Caco-2 (cell line): Measurements from ENCODE around the gene SH3TC1. TPM values are rescaled to one million over a fixed set of nuclear protein-coding genes. Genes with fewer than 3 reads are reported as not detected.

ENCODE experiments used
- BruUV-seq: library from RNA; stranded (reverse); fragments of 400-500 nt; replicated peaks from 2 replicates; lab custom pipeline; 2021; lab: Mats Ljungman, UMichigan
- CTCF ChIA-PET: fragments of 300-600 bp; sonication (Branson Sonifier 250); formaldehyde crosslinking; loops from one replicate; lab custom pipeline; 2022; ENCODE audit warnings: antibody characterized with exemption; lab: Charles Lee
- POLR2A ChIA-PET: fragments of 300-600 bp; sonication (Branson Sonifier 250); formaldehyde crosslinking; loops from one replicate; lab custom pipeline; 2022; ENCODE audit warnings: antibody characterized with exemption; lab: Charles Lee
- DNase-seq, 2 experiments: peaks; one replicate each; pipeline versions ENCODE4 v3.0.0 to v3.0.0-alpha.2; 2020 to 2022
- H3K27me3 ChIP-seq: replicated peaks from 2 replicates; pipeline ENCODE4 v1.6.0; 2011; ENCODE audit warnings: low read length; ENCODE audit not compliant: control insufficient read depth, insufficient read depth
- H3K36me3 ChIP-seq: 2 replicates; pipeline ENCODE4 v1.5.1; 2011; ENCODE audit warnings: low read length; ENCODE audit not compliant: control insufficient read depth, insufficient read depth
- H3K4me1 ChIP-seq: fragments of 250-450 bp; sonication (Bioruptor Pico); 2 replicates; pipeline ENCODE4 v1.5.1; 2020; ENCODE audit warnings: mild to moderate bottlenecking
- H3K4me3 ChIP-seq: 2 replicates; pipeline ENCODE4 v1.5.1; 2011; ENCODE audit warnings: low read depth, mild to moderate bottlenecking, control low read depth, low read length
- H3K9me3 ChIP-seq: fragments of 250-450 bp; sonication (Bioruptor Pico); 2 replicates; pipeline ENCODE4 v1.5.1; 2020; ENCODE audit warnings: mild to moderate bottlenecking, moderate library complexity
- H3K27ac Mint-ChIP-seq: one replicate; pipeline ENCODE4 v1.8.0; 2022; ENCODE audit warnings: mixed read lengths; ENCODE audit not compliant: unreplicated experiment
- H3K27me3 Mint-ChIP-seq: one replicate; pipeline ENCODE4 v1.8.0; 2022; ENCODE audit warnings: mixed read lengths; ENCODE audit not compliant: insufficient read depth, unreplicated experiment
- H3K36me3 Mint-ChIP-seq: one replicate; pipeline ENCODE4 v1.8.0; 2022; ENCODE audit warnings: mild to moderate bottlenecking, mixed read lengths; ENCODE audit not compliant: insufficient read depth, unreplicated experiment
- H3K4me1 Mint-ChIP-seq: one replicate; pipeline ENCODE4 v1.8.0; 2022; ENCODE audit warnings: low read depth, mixed read lengths; ENCODE audit not compliant: unreplicated experiment
- H3K4me3 Mint-ChIP-seq: one replicate; pipeline ENCODE4 v1.8.0; 2022; ENCODE audit warnings: mild to moderate bottlenecking, moderate library complexity, mixed read lengths; ENCODE audit not compliant: unreplicated experiment
- H3K9me3 Mint-ChIP-seq: one replicate; pipeline ENCODE4 v1.8.0; 2022; ENCODE audit warnings: mixed read lengths; ENCODE audit not compliant: unreplicated experiment
- intact Hi-C: fragments of 100-400 bp; cut with micrococcal nuclease; formaldehyde crosslinking; loops from one replicate; pipeline ENCODE4 v1.10.0; 2022; ENCODE audit not compliant: unreplicated experiment
- total RNA-seq: library from RNA; stranded (reverse); gene quantifications from 2 replicates; pipeline ENCODE4 v1.2.3, GENCODE V29; 2022
- TF ChIP-seq, protein P1 (sequence below), 2 experiments: fragments of 200-600 bp in 1 of 2; IDR thresholded peaks; 1 replicate in 1 of 2; 2 replicates in 1 of 2; pipeline versions ENCODE4 v1.5.1 to v1.8.0; 2011 to 2022; ENCODE audit warnings: antibody characterized with exemption in 1 of 2, control low read depth in 1 of 2, inconsistent platforms in 1 of 2, low read depth in 1 of 2, low read length in 1 of 2, mild to moderate bottlenecking in 1 of 2, moderate library complexity in 1 of 2; ENCODE audit not compliant: insufficient read depth in 1 of 2, severe bottlenecking in 1 of 2, unreplicated experiment in 1 of 2

SH3TC1 gene
- total RNA-seq, 1 experiment from 2014 or later: 18.6 TPM

DNA sequence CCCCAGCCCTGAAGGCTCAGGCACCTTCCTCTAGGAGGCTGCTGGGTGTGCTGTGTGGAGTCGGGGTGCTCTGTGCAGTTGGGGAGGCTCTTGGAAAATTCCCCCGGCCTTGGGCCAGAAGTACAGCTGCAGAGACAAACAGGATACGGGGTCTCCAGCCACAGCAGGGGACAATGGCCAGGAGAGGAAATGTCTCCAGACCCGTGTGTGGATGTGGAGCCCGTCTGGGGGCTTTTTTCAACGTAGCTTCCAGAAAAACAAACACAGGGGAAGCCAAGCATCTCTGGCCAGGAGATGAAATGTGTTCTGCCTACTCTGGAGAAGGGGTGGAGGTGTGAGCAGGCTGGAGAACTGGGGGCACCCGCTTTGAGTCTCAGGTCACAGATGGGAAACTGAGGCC lies 3.7 kb upstream of the SH3TC1 start:
- Mint-ChIP-seq H3K27me3 (no peaks in the 10 kb centered on the region), H3K4me1 (peaks cover 22% of the 10 kb centered on the region), H3K9me3 (no peaks in the 10 kb centered on the region), H3K36me3 (peaks cover 4% of the 10 kb centered on the region), H3K27ac (no peak overlapping the region), H3K4me3 (no peak overlapping the region)
- TF ChIP-seq, protein P1, sequence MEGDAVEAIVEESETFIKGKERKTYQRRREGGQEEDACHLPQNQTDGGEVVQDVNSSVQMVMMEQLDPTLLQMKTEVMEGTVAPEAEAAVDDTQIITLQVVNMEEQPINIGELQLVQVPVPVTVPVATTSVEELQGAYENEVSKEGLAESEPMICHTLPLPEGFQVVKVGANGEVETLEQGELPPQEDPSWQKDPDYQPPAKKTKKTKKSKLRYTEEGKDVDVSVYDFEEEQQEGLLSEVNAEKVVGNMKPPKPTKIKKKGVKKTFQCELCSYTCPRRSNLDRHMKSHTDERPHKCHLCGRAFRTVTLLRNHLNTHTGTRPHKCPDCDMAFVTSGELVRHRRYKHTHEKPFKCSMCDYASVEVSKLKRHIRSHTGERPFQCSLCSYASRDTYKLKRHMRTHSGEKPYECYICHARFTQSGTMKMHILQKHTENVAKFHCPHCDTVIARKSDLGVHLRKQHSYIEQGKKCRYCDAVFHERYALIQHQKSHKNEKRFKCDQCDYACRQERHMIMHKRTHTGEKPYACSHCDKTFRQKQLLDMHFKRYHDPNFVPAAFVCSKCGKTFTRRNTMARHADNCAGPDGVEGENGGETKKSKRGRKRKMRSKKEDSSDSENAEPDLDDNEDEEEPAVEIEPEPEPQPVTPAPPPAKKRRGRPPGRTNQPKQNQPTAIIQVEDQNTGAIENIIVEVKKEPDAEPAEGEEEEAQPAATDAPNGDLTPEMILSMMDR (IDR thresholded peaks at IDR 0.05; ENCODE audit: insufficient read depth in 1 of 2, low read depth in 1 of 2, low read length in 1 of 2, severe bottlenecking in 1 of 2, unreplicated experiment in 1 of 2): no peak
- no peak for DNase-seq
- CTCF ChIA-PET: interaction anchor here (2.4 kb wide), 1 partner anchor 19 kb away, joined by 20 read pairs; no protein-coding TSS in a partner anchor
- POLR2A ChIA-PET: no interaction called here
- no peaks in the 10 kb centered on the region for H3K27me3 ChIP-seq
- peaks cover 38% of the 10 kb centered on the region for H3K4me1 ChIP-seq
- no peaks in the 10 kb centered on the region for H3K36me3 ChIP-seq
- H3K9me3 ChIP-seq: no peaks in the 10 kb centered on the region; the same call in 1 of the 2 replicates
- no peak overlapping the region for H3K4me3 ChIP-seq
- no TSS peak for BruUV-seq
- intact Hi-C loops: no loop called here

DNA sequence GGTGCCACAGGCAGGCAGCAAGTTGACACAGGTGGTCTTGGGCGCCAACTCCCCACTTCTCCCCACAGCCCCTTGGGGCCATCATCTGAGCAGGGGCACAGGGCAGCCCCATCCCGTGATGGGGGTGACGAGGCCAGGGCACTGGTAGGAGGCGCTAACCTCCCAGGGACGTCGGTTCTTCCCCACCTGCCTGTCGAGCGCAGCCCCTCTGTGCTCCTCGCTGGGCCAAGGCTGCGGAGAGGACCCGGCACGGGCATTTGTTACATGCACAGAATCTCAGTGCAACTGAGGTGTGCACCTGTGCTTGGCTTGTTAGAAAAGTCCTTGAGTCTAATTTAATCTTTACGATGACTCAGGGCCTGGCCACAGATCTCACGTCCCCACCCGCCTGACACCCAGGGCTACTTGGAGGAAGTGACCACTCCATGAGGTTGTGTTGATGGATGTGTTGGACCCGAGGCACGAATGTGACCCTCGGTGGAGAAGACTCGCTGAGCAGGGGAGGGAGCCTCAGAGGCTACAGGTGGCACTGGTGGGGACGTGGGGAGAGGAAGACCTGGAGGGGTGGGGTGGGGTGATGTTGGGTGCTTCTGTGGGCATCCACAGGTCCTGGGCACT lies 3.1 kb upstream of the SH3TC1 start:
- no peak overlapping the region for H3K4me3 Mint-ChIP-seq
- ChIA-PET POLR2A (no interaction called here), CTCF (no interaction called here)
- H3K36me3 Mint-ChIP-seq: peaks cover 4% of the 10 kb centered on the region
- peaks cover 25% of the 10 kb centered on the region for H3K4me1 Mint-ChIP-seq
- H3K27ac Mint-ChIP-seq: no peak overlapping the region
- TF ChIP-seq, protein P1 (IDR thresholded peaks at IDR 0.05; ENCODE audit: insufficient read depth in 1 of 2, low read depth in 1 of 2, low read length in 1 of 2, severe bottlenecking in 1 of 2, unreplicated experiment in 1 of 2): no peak
- intact Hi-C loops: no loop called here
- Histone ChIP-seq H3K27me3 (no peaks in the 10 kb centered on the region), H3K4me1 (peaks cover 43% of the 10 kb centered on the region), H3K36me3 (no peaks in the 10 kb centered on the region), H3K4me3 (no peak overlapping the region), H3K9me3 (no peaks in the 10 kb centered on the region; the same call in 1 of the 2 replicates)
- no TSS peak for BruUV-seq
- no peaks in the 10 kb centered on the region for H3K9me3 Mint-ChIP-seq
- no peaks in the 10 kb centered on the region for H3K27me3 Mint-ChIP-seq
- no peak for DNase-seq

DNA sequence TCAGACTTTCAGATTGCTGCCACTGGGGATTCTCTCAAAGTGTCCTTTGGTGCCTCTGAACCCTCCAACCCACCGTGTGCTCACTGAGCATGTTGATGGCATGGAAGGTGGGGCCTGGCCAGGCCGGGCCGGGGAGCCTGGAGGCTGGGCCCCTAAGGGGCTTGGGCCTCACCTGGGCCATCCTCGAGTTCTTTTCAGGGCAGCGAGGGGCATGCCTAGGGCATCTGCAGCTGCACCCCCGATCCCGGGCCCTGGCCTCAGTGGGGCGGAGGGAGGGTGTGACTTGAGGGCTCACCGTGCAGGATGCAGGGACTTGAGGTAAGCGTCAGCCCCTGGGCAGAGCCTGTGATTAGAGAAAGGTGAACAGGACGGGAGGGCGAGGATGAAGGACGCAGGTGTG lies 1.6 kb upstream of the SH3TC1 start:
- H3K27me3 Mint-ChIP-seq: no peaks in the 10 kb centered on the region
- no peaks in the 10 kb centered on the region for H3K27me3 ChIP-seq
- H3K4me1 Mint-ChIP-seq: peaks cover 29% of the 10 kb centered on the region
- peak overlapping the region; percentile 15 for H3K27ac Mint-ChIP-seq
- POLR2A ChIA-PET: no interaction called here
- no peaks in the 10 kb centered on the region for H3K9me3 Mint-ChIP-seq
- BruUV-seq: no TSS peak
- intact Hi-C loops: no loop called here
- no peak overlapping the region for H3K4me3 Mint-ChIP-seq
- no peak overlapping the region for H3K4me3 ChIP-seq
- peaks cover 4% of the 10 kb centered on the region for H3K36me3 Mint-ChIP-seq
- H3K36me3 ChIP-seq: no peaks in the 10 kb centered on the region
- DNase-seq: no peak
- peaks cover 55% of the 10 kb centered on the region for H3K4me1 ChIP-seq
- CTCF ChIA-PET: interaction anchor here (1.2 kb wide), 1 partner anchor 10 kb away, joined by 3 read pairs; no protein-coding TSS in a partner anchor
- TF ChIP-seq, protein P1 (IDR thresholded peaks at IDR 0.05; ENCODE audit: insufficient read depth in 1 of 2, low read depth in 1 of 2, low read length in 1 of 2, severe bottlenecking in 1 of 2, unreplicated experiment in 1 of 2): no peak
- H3K9me3 ChIP-seq: no peaks in the 10 kb centered on the region; the same call in 1 of the 2 replicates
